Kidney epithelial cell (primary cell): ENCODE data around the gene TRABD2A. TPM values are rescaled to one million over a fixed set of nuclear protein-coding genes. Genes with fewer than 3 reads are reported as not detected.
A peak's percentile ranks its signal among the peaks of the same experiment; 100 is the strongest.

Experiments used
- DNase-seq: peaks from one replicate; pipeline ENCODE4 v3.0.0-alpha.2; 2010; ENCODE audit warnings: low read depth
- H3K27me3 ChIP-seq: 2 replicates; pipeline ENCODE4 v1.6.0; 2011; ENCODE audit warnings: low read length; ENCODE audit not compliant: control insufficient read depth, insufficient read depth
- H3K36me3 ChIP-seq: 2 replicates; pipeline ENCODE4 v1.5.1; 2011; ENCODE audit warnings: low read length; ENCODE audit not compliant: control insufficient read depth, insufficient read depth
- H3K4me3 ChIP-seq: 2 replicates; pipeline ENCODE4 v1.5.1; 2011; ENCODE audit warnings: low read depth, mild to moderate bottlenecking, control low read depth, low read length
- CTCF ChIP-seq: IDR thresholded peaks from 2 replicates; pipeline ENCODE4 v1.5.1; 2011; ENCODE audit warnings: mild to moderate bottlenecking, moderate library complexity, low read length, control low read depth, inconsistent platforms; ENCODE audit not compliant: insufficient read depth, poor library complexity, severe bottlenecking
- total RNA-seq: library from RNA; depleted of rRNA; stranded (reverse); fragments of >200 nt; gene quantifications from 2 replicates; pipeline ENCODE4 v1.2.3, GENCODE V29; 2015

The TRABD2A gene
- total RNA-seq = 0.34 and 0.50 TPM in 2 replicates

- H3K27me3 ChIP-seq = peaks cover 23% of the 10 kb centered on the region
- peak within 1 kb of the TSS; percentile 34 for H3K4me3 ChIP-seq
- no peak for DNase-seq
- no peak for TF ChIP-seq CTCF
- H3K36me3 ChIP-seq = no peaks in the 10 kb centered on the region
These were observed at the start of gene TRABD2A for GRCh38 chr2:84880645-84881521. Gene TRABD2A (minus strand): TSS chr2:84881084. CDS start chr2:84881039, 45 bp downstream.

GRCh38 chr2:84927275-84927627 lies 46.4 kb upstream of the TRABD2A start:
- TF ChIP-seq CTCF = no peak
- Histone ChIP-seq H3K4me3 (no peak overlapping the region), H3K36me3 (no peaks in the 10 kb centered on the region)

DNA sequence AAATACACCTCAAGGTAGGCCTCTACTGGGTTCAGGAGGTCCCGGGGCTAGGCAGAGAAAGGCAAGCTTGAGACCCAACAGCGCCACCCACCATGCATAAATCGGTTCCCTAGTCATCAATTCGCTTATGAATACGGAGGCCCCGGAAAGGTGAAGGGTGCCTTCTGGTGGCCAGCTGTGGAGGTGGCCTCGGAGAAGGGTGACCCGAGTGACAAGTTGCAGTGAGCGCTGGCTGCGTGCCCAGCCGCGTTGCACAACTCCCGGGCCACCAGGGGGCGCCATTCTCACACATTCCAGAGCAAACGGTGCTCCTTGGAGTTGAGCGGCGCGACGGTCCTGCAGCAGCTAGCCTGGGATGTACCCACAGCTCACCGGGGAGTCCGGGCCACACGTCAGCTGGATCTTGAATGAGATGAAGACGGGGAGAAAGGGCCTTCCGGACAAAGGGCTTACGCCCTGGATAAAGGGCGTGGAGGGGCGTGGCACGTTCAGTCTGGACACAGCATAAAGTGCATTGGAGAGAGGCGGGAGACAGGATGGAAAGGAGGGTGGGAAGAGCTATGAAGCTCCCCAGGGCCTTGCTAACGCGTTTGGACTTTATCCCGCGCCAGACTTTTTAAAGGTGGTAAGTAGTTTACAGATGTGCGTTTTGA lies 45.0 kb upstream of the TRABD2A start:
- no peaks in the 10 kb centered on the region for H3K36me3 ChIP-seq
- peak; percentile 96 for TF ChIP-seq CTCF
- H3K27me3 ChIP-seq = no peaks in the 10 kb centered on the region
- peak; percentile 76 for DNase-seq
- peak overlapping the region; percentile 33 for H3K4me3 ChIP-seq

More at GRCh38 chr2:84927275-84927627, 46.4 kb upstream of the TRABD2A start:
- no peaks in the 10 kb centered on the region for H3K27me3 ChIP-seq
- DNase-seq = no peak

DNA sequence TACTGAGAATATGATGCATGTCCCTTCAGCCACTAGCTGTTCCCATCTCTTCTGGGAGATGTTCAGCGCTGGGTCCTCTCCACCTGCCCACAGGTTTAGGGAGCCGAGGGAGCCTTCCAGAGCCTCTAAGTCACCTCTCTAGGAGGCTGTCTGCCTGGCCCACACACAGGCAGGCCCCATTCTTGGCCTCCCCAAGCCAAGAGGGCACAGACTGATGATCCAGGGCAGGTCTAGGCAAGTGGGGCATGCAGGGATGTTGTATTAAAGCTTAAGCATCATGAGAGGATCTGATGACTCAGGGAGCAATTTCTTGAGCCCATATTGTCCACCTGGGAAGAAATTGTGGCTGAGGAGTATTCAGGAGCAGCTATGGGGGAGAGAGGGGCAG lies 44.4 kb upstream of the TRABD2A start:
- no peak overlapping the region for H3K4me3 ChIP-seq
- no peaks in the 10 kb centered on the region for H3K27me3 ChIP-seq
- TF ChIP-seq CTCF = no peak
- DNase-seq = no peak
- no peaks in the 10 kb centered on the region for H3K36me3 ChIP-seq

GRCh38 chr2:84924173-84925106 lies 43.6 kb upstream of the TRABD2A start:
- TF ChIP-seq CTCF = no peak
- no peak for DNase-seq
- no peak overlapping the region for H3K4me3 ChIP-seq
- H3K36me3 ChIP-seq = no peaks in the 10 kb centered on the region
- no peaks in the 10 kb centered on the region for H3K27me3 ChIP-seq
